HG03280 (cell line): ENCODE data around the gene ZBTB8A.
"Not testable (repeated sequence)": the region's sequence is repeated elsewhere in the genome, so short reads cannot be mapped to it uniquely, and the experiment has no call there.

ENCODE experiments used
- ATAC-seq: cut with Tn5 transposase; IDR thresholded peaks from one replicate; pipeline ENCODE4 v1.9.1; 2021; ENCODE audit warnings: mild to moderate bottlenecking, moderate library complexity; ENCODE audit not compliant: unreplicated experiment

The ZBTB8A gene

GRCh38 chr1:32536117-32536516, 3.1 kb upstream of the ZBTB8A start:
- no peak for ATAC-seq

- ATAC-seq, result no peak
These were observed 2.5 kb upstream of the ZBTB8A start for GRCh38 chr1:32536764-32537163.

- ATAC-seq, result no peak
These were observed 651 bp downstream of the ZBTB8A start for GRCh38 chr1:32539584-32540571.

GRCh38 chr1:32540605-32541004, 1.4 kb downstream of the ZBTB8A start:
- no peak for ATAC-seq

GRCh38 chr1:32541064-32541566, 1.9 kb downstream of the ZBTB8A start:
- ATAC-seq, result no peak

- no peak for ATAC-seq
These were observed 7.4 kb downstream of the ZBTB8A start for GRCh38 chr1:32546611-32547010.

GRCh38 chr1:32549616-32550015, 10.4 kb downstream of the ZBTB8A start:
- ATAC-seq, result no peak

- no peak for ATAC-seq
These were observed 15.1 kb downstream of the ZBTB8A start for GRCh38 chr1:32554288-32554687.

GRCh38 chr1:32557035-32557434, 17.8 kb downstream of the ZBTB8A start:
- ATAC-seq, result not testable (repeated sequence)

GRCh38 chr1:32557812-32558211, 18.6 kb downstream of the ZBTB8A start:
- ATAC-seq, result no peak

GRCh38 chr1:32568929-32569328, 29.7 kb downstream of the ZBTB8A start:
- ATAC-seq, result no peak

- ATAC-seq, result no peak
These were observed 41.3 kb downstream of the ZBTB8A start for GRCh38 chr1:32580348-32581017.

- no peak for ATAC-seq
These were observed 53.7 kb downstream of the ZBTB8A start for GRCh38 chr1:32592943-32593342.

GRCh38 chr1:32600034-32600433, 60.8 kb downstream of the ZBTB8A start:
- ATAC-seq, result no peak

- no peak for ATAC-seq
These were observed 66.6 kb downstream of the ZBTB8A start for GRCh38 chr1:32605711-32606424.

GRCh38 chr1:32606565-32607371, 67.5 kb downstream of the ZBTB8A start:
- no peak for ATAC-seq

GRCh38 chr1:32609180-32609579, 70.0 kb downstream of the ZBTB8A start:
- no peak for ATAC-seq

GRCh38 chr1:32611859-32612188, 72.6 kb downstream of the ZBTB8A start:
- ATAC-seq, result no peak

GRCh38 chr1:32612189-32612881, 73.1 kb downstream of the ZBTB8A start:
- peak; percentile 83 for ATAC-seq

GRCh38 chr1:32613472-32613871, 74.2 kb downstream of the ZBTB8A start:
- ATAC-seq, result no peak
